ENCODE data around the gene SARNP. TPM values are rescaled to one million over a fixed set of nuclear protein-coding genes. Genes with fewer than 3 reads are reported as not detected.
"Not testable (repeated sequence)": the region's sequence is repeated elsewhere in the genome, so short reads cannot be mapped to it uniquely, and the experiment has no call there.

Gene SARNP
- total RNA-seq, 1 donor from 2014 or later: 266 TPM

DNA sequence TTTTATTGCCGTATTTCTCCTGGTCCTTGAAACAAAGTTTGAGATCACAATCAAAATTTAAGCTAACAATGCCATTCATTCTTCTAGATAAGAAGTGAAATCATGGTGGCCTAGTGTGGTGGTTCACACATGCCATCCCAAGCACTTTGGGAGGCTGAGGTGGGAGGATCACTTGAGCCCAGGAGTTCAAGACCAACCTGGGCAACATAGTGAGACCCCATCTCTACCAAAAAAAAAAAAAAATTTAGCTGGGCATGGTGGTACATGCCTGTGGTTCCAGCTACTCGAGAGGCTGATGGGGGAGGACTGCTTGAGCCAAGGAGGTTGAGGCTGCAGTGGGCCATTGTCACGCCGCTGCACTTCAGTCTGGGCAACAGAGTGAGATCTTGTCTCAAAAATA lies 50.4 kb downstream of the SARNP start:
- Histone ChIP-seq H3K4me2 (no peak overlapping the region), H4K20me1 (ENCODE audit: low read depth) (peaks cover 63% of the 10 kb centered on the region), H3K4me1 (no peaks in the 10 kb centered on the region), H3K9me3 (ENCODE audit: low read depth) (no peaks in the 10 kb centered on the region), H3K79me2 (ENCODE audit: low read depth) (peaks cover 20% of the 10 kb centered on the region), H3F3A (ENCODE audit: low read depth) (peaks cover 3% of the 10 kb centered on the region), H3K27ac (no peak overlapping the region), H3K4me3 (no peak overlapping the region), H3K27me3 (no peaks in the 10 kb centered on the region), H2AFZ (replicated peaks) (no peak overlapping the region), H3K9ac (no peak overlapping the region), H3K36me3 (peaks cover 4% of the 10 kb centered on the region)
- TF ChIP-seq EZH2phosphoT487 (IDR thresholded peaks at IDR 0.05): no peak
- TF ChIP-seq EZH2 (IDR thresholded peaks at IDR 0.05): no peak
- TF ChIP-seq, protein P1, sequence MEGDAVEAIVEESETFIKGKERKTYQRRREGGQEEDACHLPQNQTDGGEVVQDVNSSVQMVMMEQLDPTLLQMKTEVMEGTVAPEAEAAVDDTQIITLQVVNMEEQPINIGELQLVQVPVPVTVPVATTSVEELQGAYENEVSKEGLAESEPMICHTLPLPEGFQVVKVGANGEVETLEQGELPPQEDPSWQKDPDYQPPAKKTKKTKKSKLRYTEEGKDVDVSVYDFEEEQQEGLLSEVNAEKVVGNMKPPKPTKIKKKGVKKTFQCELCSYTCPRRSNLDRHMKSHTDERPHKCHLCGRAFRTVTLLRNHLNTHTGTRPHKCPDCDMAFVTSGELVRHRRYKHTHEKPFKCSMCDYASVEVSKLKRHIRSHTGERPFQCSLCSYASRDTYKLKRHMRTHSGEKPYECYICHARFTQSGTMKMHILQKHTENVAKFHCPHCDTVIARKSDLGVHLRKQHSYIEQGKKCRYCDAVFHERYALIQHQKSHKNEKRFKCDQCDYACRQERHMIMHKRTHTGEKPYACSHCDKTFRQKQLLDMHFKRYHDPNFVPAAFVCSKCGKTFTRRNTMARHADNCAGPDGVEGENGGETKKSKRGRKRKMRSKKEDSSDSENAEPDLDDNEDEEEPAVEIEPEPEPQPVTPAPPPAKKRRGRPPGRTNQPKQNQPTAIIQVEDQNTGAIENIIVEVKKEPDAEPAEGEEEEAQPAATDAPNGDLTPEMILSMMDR (IDR thresholded peaks at IDR 0.05): no peak
- Mint-ChIP-seq H3K36me3 (peaks cover 30% of the 10 kb centered on the region), H3K4me3 (no peak overlapping the region), H3K4me1 (peaks cover 14% of the 10 kb centered on the region), H3K27ac (no peak overlapping the region), H3K9me3 (no peaks in the 10 kb centered on the region), H3K27me3 (ENCODE audit: insufficient read depth, low read depth) (peaks cover 4% of the 10 kb centered on the region)
- DNase-seq (ENCODE audit: low spot score): no peak

DNA sequence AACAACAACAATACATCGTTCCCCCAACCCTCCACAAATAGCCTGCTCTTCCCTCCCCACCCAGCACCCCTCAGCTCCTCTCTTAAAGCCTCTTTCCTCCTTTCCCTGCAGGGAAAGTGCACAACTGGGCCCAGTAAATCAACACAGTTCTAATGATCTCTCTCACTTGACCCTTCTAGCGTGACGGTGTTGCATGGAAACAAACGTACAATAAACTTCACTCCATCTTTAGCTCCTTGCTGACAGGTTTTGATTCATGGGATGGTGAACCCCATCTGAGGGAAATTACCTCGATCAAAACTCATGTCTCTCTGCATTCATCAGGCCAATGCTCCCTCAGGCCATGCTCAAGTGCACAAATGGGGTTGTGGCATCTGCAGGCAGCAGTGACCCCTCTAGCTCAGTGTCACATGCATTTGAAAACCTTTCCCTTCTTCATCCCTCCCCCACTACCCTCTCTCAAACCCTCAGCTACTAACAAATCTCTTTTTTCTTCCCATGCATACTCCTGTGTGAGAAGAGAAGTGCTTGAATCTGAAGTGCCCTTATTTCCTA lies 51.7 kb downstream of the SARNP start:
- H4K20me1 ChIP-seq (ENCODE audit: low read depth): peaks cover 55% of the 10 kb centered on the region
- no peaks in the 10 kb centered on the region for H3K27me3 ChIP-seq
- peaks cover 3% of the 10 kb centered on the region for H3F3A ChIP-seq (ENCODE audit: low read depth)
- no peaks in the 10 kb centered on the region for H3K9me3 ChIP-seq (ENCODE audit: low read depth)
- peak overlapping the region; percentile 5 for H3K27ac Mint-ChIP-seq
- no peaks in the 10 kb centered on the region for H3K4me1 ChIP-seq
- no peak overlapping the region for H3K4me3 Mint-ChIP-seq
- peaks cover 4% of the 10 kb centered on the region for H3K27me3 Mint-ChIP-seq (ENCODE audit: insufficient read depth, low read depth)
- peaks cover 27% of the 10 kb centered on the region for H3K36me3 Mint-ChIP-seq
- H3K4me3 ChIP-seq: no peak overlapping the region
- H3K4me1 Mint-ChIP-seq: peaks cover 14% of the 10 kb centered on the region
- H3K9ac ChIP-seq: no peak overlapping the region
- no peak overlapping the region for H2AFZ ChIP-seq (replicated peaks)
- no peak overlapping the region for H3K27ac ChIP-seq
- no peak for TF ChIP-seq EZH2 (IDR thresholded peaks at IDR 0.05)
- TF ChIP-seq, protein P1 (IDR thresholded peaks at IDR 0.05): no peak
- TF ChIP-seq EZH2phosphoT487 (IDR thresholded peaks at IDR 0.05): no peak
- no peaks in the 10 kb centered on the region for H3K36me3 ChIP-seq
- no peak overlapping the region for H3K4me2 ChIP-seq
- no peak for DNase-seq (ENCODE audit: low spot score)
- H3K79me2 ChIP-seq (ENCODE audit: low read depth): peaks cover 13% of the 10 kb centered on the region
- H3K9me3 Mint-ChIP-seq: no peaks in the 10 kb centered on the region

DNA sequence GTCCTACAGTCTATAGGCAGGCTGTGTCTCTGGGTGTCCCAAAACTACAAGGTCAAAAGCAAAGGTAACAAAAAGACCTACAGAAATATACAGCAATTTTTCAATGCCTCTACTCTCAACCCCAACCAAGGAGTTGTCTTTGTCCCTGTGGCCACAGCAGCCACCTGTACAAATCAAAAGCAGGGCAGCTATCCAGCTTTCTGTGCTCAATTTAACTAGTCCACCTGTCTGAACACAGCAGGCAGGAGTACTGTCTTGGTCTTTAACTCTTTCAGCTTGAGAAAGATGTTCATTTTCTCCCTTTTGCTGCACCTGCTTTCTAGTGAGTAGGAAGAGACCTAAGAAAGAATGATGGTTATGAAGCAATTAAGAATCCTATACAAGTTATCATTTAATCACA lies 54.9 kb downstream of the SARNP start:
- H3K9me3 ChIP-seq (ENCODE audit: low read depth): no peaks in the 10 kb centered on the region

DNA sequence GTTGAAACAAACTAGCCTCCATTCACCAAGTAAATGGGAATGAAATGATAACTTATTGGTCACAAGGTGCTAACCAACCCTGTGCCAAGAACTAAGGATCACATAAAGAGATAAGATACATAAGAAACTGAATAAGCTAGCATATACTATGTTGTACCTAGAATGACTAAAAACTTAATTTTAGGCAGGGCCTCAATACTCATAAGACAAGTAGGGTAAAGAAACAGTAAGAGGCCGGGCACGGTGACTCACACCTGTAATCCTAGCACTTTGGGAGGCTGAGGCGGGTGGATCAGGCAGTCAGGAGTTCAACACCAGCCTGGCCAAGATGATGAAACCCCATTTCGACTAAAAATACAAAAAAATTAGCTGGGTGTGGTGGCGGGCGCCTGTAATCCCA lies 56.9 kb downstream of the SARNP start:
- peaks cover 18% of the 10 kb centered on the region for H3K4me1 ChIP-seq
- TF ChIP-seq EZH2phosphoT487 (IDR thresholded peaks at IDR 0.05) (no peak), EZH2 (IDR thresholded peaks at IDR 0.05) (no peak)
- TF ChIP-seq, protein P1 (IDR thresholded peaks at IDR 0.05): no peak
- H3K4me2 ChIP-seq: no peak overlapping the region
- peaks cover 73% of the 10 kb centered on the region for H4K20me1 ChIP-seq (ENCODE audit: low read depth)
- peaks cover 52% of the 10 kb centered on the region for H3F3A ChIP-seq (ENCODE audit: low read depth)
- H3K9me3 ChIP-seq (ENCODE audit: low read depth): no peaks in the 10 kb centered on the region
- H3K9ac ChIP-seq: no peak overlapping the region
- H3K36me3 ChIP-seq: peaks cover 33% of the 10 kb centered on the region
- H3K4me1 Mint-ChIP-seq: peaks cover 11% of the 10 kb centered on the region
- no peak overlapping the region for H3K27ac ChIP-seq
- DNase-seq (ENCODE audit: low spot score): no peak
- H3K79me2 ChIP-seq (ENCODE audit: low read depth): no peaks in the 10 kb centered on the region
- no peak overlapping the region for H2AFZ ChIP-seq (replicated peaks)
- no peak overlapping the region for H3K4me3 ChIP-seq
- peaks cover 40% of the 10 kb centered on the region for H3K36me3 Mint-ChIP-seq
- H3K4me3 Mint-ChIP-seq: no peak overlapping the region
- H3K27ac Mint-ChIP-seq: no peak overlapping the region
- H3K27me3 Mint-ChIP-seq (ENCODE audit: insufficient read depth, low read depth): no peaks in the 10 kb centered on the region
- H3K9me3 Mint-ChIP-seq: peaks cover 2% of the 10 kb centered on the region
- H3K27me3 ChIP-seq: no peaks in the 10 kb centered on the region

More for the DNA sequence above, 54.9 kb downstream of the SARNP start:
- Histone ChIP-seq H3K4me3 (no peak overlapping the region), H3K4me1 (peaks cover 7% of the 10 kb centered on the region), H3F3A (ENCODE audit: low read depth) (peaks cover 32% of the 10 kb centered on the region), H3K4me2 (no peak overlapping the region), H4K20me1 (ENCODE audit: low read depth) (peaks cover 69% of the 10 kb centered on the region), H3K27me3 (no peaks in the 10 kb centered on the region), H3K36me3 (peaks cover 22% of the 10 kb centered on the region), H2AFZ (replicated peaks) (no peak overlapping the region), H3K27ac (no peak overlapping the region), H3K9ac (no peak overlapping the region), H3K79me2 (ENCODE audit: low read depth) (peaks cover 6% of the 10 kb centered on the region)
- Mint-ChIP-seq H3K27ac (no peak overlapping the region), H3K36me3 (peaks cover 45% of the 10 kb centered on the region), H3K4me3 (no peak overlapping the region), H3K4me1 (peaks cover 16% of the 10 kb centered on the region), H3K9me3 (peaks cover 2% of the 10 kb centered on the region), H3K27me3 (ENCODE audit: insufficient read depth, low read depth) (peaks cover 4% of the 10 kb centered on the region)
- TF ChIP-seq EZH2phosphoT487 (IDR thresholded peaks at IDR 0.05) (no peak), EZH2 (IDR thresholded peaks at IDR 0.05) (no peak)
- no peak for DNase-seq (ENCODE audit: low spot score)

DNA sequence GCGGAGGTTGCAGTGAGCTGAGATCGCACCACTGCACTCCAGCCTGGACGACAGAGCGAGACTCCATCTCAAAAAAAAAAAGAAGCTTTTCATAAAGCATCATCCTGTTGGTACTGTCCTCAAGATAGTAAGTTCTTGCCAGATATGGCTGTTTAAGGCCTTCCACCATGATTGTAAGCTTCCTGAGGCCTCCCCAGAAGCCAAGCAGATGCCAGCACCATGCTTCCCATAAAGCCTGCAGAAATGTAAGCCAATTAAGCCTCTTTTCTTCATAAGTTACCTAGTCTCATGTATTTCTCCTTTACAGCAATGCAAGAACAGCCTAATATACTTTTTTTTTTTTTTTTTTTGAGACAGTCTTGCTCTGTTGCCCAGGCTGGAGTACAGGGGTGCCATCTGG lies 58.9 kb downstream of the SARNP start:
- Mint-ChIP-seq H3K36me3 (peaks cover 45% of the 10 kb centered on the region), H3K4me1 (peaks cover 11% of the 10 kb centered on the region)
- H3K9me3 ChIP-seq (ENCODE audit: low read depth); H3K27me3 ChIP-seq; H3K27ac Mint-ChIP-seq; H3K9me3 Mint-ChIP-seq; DNase-seq (ENCODE audit: low spot score); H2AFZ ChIP-seq (replicated peaks); H3K27me3 Mint-ChIP-seq (ENCODE audit: insufficient read depth, low read depth); H3K27ac ChIP-seq; H3K4me2 ChIP-seq; H3K4me3 Mint-ChIP-seq; H3K9ac ChIP-seq; H3K4me3 ChIP-seq: not testable (repeated sequence)
- Histone ChIP-seq H3K79me2 (ENCODE audit: low read depth) (peaks cover 12% of the 10 kb centered on the region), H3K4me1 (peaks cover 36% of the 10 kb centered on the region), H4K20me1 (ENCODE audit: low read depth) (peaks cover 74% of the 10 kb centered on the region), H3F3A (ENCODE audit: low read depth) (peaks cover 71% of the 10 kb centered on the region), H3K36me3 (peaks cover 33% of the 10 kb centered on the region)
